ENCODE measurements around the gene MAJIN. TPM values are rescaled to one million over a fixed set of nuclear protein-coding genes. Genes with fewer than 3 reads are reported as not detected.

Gene MAJIN
- total and polyA plus RNA-seq, 10 of the 15 experiments (the other 5 are each of a cell fraction or from before 2014, with no cell fraction given) = 0.10 TPM; not detected in 9

GRCh38 chr11:64951529-64951928, 20.4 kb downstream of the MAJIN start (continued):
- no peak for TF ChIP-seq ZBTB33 (IDR thresholded peaks at IDR 0.05)

- Histone ChIP-seq H3K4me2 (ENCODE audit: control insufficient read depth, insufficient read depth) (no peak overlapping the region), H3K27ac (ENCODE audit: control insufficient read depth, insufficient read depth) (no peak overlapping the region), H3K36me3 (ENCODE audit: control insufficient read depth in 2 of 2, insufficient read depth in 2 of 2, low read length in 1 of 2) (no peaks in the 10 kb centered on the region), H2AFZ (ENCODE audit: control insufficient read depth, low read depth, low read length) (no peak overlapping the region), H3K4me3 (no peak overlapping the region), H3K9me3 (replicated peaks; ENCODE audit: control insufficient read depth, insufficient read depth, low read length) (no peaks in the 10 kb centered on the region), H3K4me1 (ENCODE audit: control insufficient read depth, insufficient read depth, low read length) (no peaks in the 10 kb centered on the region; the same call in 1 of the 2 replicates), H3K27me3 (replicated peaks in 1 of 2; ENCODE audit: control insufficient read depth in 2 of 2, insufficient read depth in 2 of 2, low read length in 1 of 2) (no peaks in the 10 kb centered on the region), H4K20me1 (ENCODE audit: control insufficient read depth, insufficient read depth) (0 out of 2 replicates have a peak, but pooled peaks cover 2% of the 10 kb centered on the region), H3K79me2 (ENCODE audit: control insufficient read depth, insufficient read depth, low read length) (no peaks in the 10 kb centered on the region), H3K9ac (ENCODE audit: control insufficient read depth, insufficient read depth, low read length) (no peak overlapping the region)
- 14% methylated on average over 5 of the region's 5 CpGs for WGBS (ENCODE audit: insufficient coverage, insufficient replicate concordance, low lambda C conversion rate, missing lambda C conversion rate)
- intact Hi-C loops (cut with micrococcal nuclease; ENCODE audit: unreplicated experiment) (no loop called here), in situ Hi-C loops (cut with MboI) (no loop called here)
- CTCF ChIA-PET = interaction anchor here (0.5 to 1.6 kb wide), 3 partner anchors 234 to 300 kb away, joined by 3 read pairs; no protein-coding TSS in a partner anchor
- SMC1A ChIA-PET (ENCODE audit: uncharacterized antibody, unreplicated experiment) = interaction anchor here (0.8 to 1.1 kb wide), 2 partner anchors 9 to 592 kb away, joined by 3 read pairs; no protein-coding TSS in a partner anchor
- RAD21 ChIA-PET (ENCODE audit: unreplicated experiment) = interaction anchor here (0.7 kb wide), 1 partner anchor 96 kb away, joined by 3 read pairs; no protein-coding TSS in a partner anchor
- FAIRE-seq (no peak), ATAC-seq (no peak), DNase-seq (ENCODE audit: low read depth, low spot score) (no peak)
- BruUV-seq (replicated peaks) = no TSS peak
- POLR2A ChIA-PET = no interaction called here
- TF ChIP-seq WRNIP1 (IDR thresholded peaks at IDR 0.05; ENCODE audit: borderline replicate concordance, low read depth, low read length) (no peak), USF2 (IDR thresholded peaks at IDR 0.05; ENCODE audit: borderline replicate concordance, low read depth, low read length) (no peak), JUNB (IDR thresholded peaks at IDR 0.05) (no peak), EED (IDR thresholded peaks at IDR 0.05; ENCODE audit: low read depth) (no peak), ATF7 (IDR thresholded peaks at IDR 0.05; ENCODE audit: low read depth) (no peak), PAX8 (IDR thresholded peaks at IDR 0.05) (no peak), JUND (IDR thresholded peaks at IDR 0.05; ENCODE audit: low read depth, low read length) (no peak), NRF1 (conservative IDR thresholded peaks at IDR 0.05; ENCODE audit: low read depth, low read length) (no peak), REST (IDR thresholded peaks at IDR 0.05; ENCODE audit: low read depth, low read length) (no peak), IRF4 (IDR thresholded peaks at IDR 0.05; ENCODE audit: low read depth, low read length) (no peak), IRF3 (IDR thresholded peaks at IDR 0.05) (no peak), MYB (IDR thresholded peaks at IDR 0.05; ENCODE audit: borderline replicate concordance, low read depth, low read length) (no peak)
Measured at GRCh38 chr11:64947208-64947814, 24.6 kb downstream of the MAJIN start.
